GM12878 (cell line): ENCODE measurements around the gene TBATA.

Experiments used
- CHD4 ChIP-seq: fragments of 200-600 bp; sonication (generic); IDR thresholded peaks from 2 replicates; pipeline ENCODE4 v1.6.1; 2016; ENCODE audit warnings: mild to moderate bottlenecking
- CTCF ChIP-seq, 3 experiments: IDR thresholded peaks in 2 of 3; conservative IDR thresholded peaks in 1 of 3; 2 replicates each; pipeline ENCODE4 v1.5.1; 2011; ENCODE audit warnings: low read depth in 3 of 3, low read length in 3 of 3, mild to moderate bottlenecking in 3 of 3, control low read depth in 2 of 3, moderate library complexity in 2 of 3, inconsistent platforms in 1 of 3, mixed read lengths in 1 of 3; ENCODE audit not compliant: control insufficient read depth in 2 of 3, insufficient read depth in 1 of 3; ENCODE audit errors: extremely low read depth in 1 of 3
- EED ChIP-seq: sonication (generic); IDR thresholded peaks from 2 replicates; pipeline ENCODE4 v1.6.1; 2016; ENCODE audit warnings: antibody characterized with exemption, low read depth
- EZH2 ChIP-seq: IDR thresholded peaks from 2 replicates; pipeline ENCODE4 v1.6.1; 2012; ENCODE audit warnings: low read depth, mild to moderate bottlenecking, control low read depth, inconsistent platforms, low read length, borderline replicate concordance; ENCODE audit not compliant: control insufficient read depth
- PML ChIP-seq: IDR thresholded peaks from 2 replicates; pipeline ENCODE4 v1.6.1; 2012; ENCODE audit warnings: low read length, inconsistent platforms
- POLR2A ChIP-seq: IDR thresholded peaks from 2 replicates; pipeline ENCODE4 v1.6.1; 2011; ENCODE audit warnings: low read depth, mild to moderate bottlenecking, low read length
- RB1 ChIP-seq: fragments of 450-650 bp; formaldehyde crosslinking; IDR thresholded peaks from 2 replicates; pipeline ENCODE4 v1.6.1; 2017; ENCODE audit warnings: mild to moderate bottlenecking, borderline replicate concordance
- SIN3A ChIP-seq: IDR thresholded peaks from 2 replicates; pipeline ENCODE4 v1.6.1; 2012; ENCODE audit warnings: low read depth, low read length, improper control_type of control experiment
- SP1 ChIP-seq: IDR thresholded peaks from one replicate; pipeline ENCODE4 v1.6.1; 2011; ENCODE audit warnings: low read depth, low read length
- TCF7 ChIP-seq: IDR thresholded peaks from 2 replicates; pipeline ENCODE4 v1.6.1; 2014; ENCODE audit warnings: antibody characterized with exemption, borderline replicate concordance
- ZSCAN29 ChIP-seq: fragments of 450-650 bp; IDR thresholded peaks from 2 replicates; pipeline ENCODE4 v1.6.1; 2017; ENCODE audit warnings: mild to moderate bottlenecking, moderate library complexity

GRCh38 chr10:70778267-70778924, 6.8 kb downstream of the TBATA start:
- TF ChIP-seq ZSCAN29 (no peak), SP1 (no peak), EED (no peak), RB1 (no peak), POLR2A (no peak), SIN3A (no peak), CTCF (IDR thresholded peaks at IDR 0.05 in 2 of 3, conservative IDR thresholded peaks at IDR 0.05 in 1 of 3; ENCODE audit: control insufficient read depth in 2 of 3, extremely low read depth in 1 of 3, insufficient read depth in 1 of 3, low read depth in 3 of 3, low read length in 3 of 3) (no peak), EZH2 (no peak), CHD4 (no peak), PML (no peak), TCF7 (no peak)
